ENCODE results near the gene PADI3.

DNA sequence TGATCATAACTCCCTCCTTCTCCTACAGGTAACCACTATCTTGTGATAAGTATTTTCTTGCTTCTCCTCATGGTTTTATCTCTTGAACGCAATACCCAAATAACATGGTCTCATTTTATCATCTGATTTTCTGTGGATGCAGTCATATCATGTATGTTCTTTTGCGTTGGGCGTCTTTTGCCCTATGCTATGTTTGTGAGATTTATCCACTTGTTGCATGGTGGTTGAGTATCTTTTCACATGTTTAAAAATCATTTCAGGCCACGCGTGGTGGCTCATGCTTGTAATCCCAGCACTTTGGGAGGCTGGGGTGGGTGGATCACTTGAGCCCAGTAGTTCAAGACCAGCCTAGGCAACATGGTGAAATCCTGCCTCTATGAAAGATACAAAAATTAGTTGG, 15.6 kb downstream of the PADI3 start:
- TF ChIP-seq HMGA2 (CRISPR knock-in tag; IDR thresholded peaks at IDR 0.05) (no peak), EMX1 (CRISPR knock-in tag; IDR thresholded peaks at IDR 0.05) (no peak)
- TF ChIP-seq, protein P1, sequence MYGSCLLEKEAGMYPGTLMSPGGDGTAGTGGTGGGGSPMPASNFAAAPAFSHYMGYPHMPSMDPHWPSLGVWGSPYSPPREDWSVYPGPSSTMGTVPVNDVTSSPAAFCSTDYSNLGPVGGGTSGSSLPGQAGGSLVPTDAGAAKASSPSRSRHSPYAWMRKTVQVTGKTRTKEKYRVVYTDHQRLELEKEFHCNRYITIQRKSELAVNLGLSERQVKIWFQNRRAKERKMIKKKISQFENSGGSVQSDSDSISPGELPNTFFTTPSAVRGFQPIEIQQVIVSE (CRISPR knock-in tag; IDR thresholded peaks at IDR 0.05; ENCODE audit: borderline replicate concordance), result no peak
- TF ChIP-seq, protein P2, sequence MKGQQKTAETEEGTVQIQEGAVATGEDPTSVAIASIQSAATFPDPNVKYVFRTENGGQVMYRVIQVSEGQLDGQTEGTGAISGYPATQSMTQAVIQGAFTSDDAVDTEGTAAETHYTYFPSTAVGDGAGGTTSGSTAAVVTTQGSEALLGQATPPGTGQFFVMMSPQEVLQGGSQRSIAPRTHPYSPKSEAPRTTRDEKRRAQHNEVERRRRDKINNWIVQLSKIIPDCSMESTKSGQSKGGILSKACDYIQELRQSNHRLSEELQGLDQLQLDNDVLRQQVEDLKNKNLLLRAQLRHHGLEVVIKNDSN (CRISPR knock-in tag; IDR thresholded peaks at IDR 0.05), result no peak
- TF ChIP-seq, protein P3, sequence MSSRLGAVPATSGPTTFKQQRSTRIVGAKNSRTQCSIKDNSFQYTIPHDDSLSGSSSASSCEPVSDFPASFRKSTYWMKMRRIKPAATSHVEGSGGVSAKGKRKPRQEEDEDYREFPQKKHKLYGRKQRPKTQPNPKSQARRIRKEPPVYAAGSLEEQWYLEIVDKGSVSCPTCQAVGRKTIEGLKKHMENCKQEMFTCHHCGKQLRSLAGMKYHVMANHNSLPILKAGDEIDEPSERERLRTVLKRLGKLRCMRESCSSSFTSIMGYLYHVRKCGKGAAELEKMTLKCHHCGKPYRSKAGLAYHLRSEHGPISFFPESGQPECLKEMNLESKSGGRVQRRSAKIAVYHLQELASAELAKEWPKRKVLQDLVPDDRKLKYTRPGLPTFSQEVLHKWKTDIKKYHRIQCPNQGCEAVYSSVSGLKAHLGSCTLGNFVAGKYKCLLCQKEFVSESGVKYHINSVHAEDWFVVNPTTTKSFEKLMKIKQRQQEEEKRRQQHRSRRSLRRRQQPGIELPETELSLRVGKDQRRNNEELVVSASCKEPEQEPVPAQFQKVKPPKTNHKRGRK (CRISPR knock-in tag; IDR thresholded peaks at IDR 0.05; ENCODE audit: borderline replicate concordance), result no peak

All from WTC11 (cell line).